ENCODE data around the gene S1PR3. TPM values are rescaled to one million over a fixed set of nuclear protein-coding genes. Genes with fewer than 3 reads are reported as not detected.

Gene S1PR3
- total and polyA plus RNA-seq, 9 of the 15 experiments (the other 6 are each of a cell fraction or from before 2014, with no cell fraction given) = 0.03 to 2.0 (median 0.29) TPM

DNA sequence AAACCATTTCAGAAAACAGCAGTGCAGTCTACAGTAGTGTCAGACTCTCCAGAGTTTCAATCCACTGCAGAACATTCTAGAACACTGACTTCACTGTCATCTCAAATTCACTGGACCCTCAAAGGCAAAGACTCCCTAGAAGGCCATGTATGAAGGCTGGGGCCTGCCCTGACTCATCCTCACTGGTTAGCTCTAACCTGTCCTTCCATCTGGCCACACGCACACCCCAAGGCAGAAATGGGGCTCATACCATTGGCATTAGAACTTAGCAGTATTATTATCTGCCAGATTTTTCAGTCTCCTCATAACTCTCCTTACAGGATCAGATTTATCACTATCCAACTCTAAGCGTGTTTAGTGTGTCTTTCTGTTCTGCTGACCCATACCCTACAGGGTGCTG lies 20.4 kb downstream of the S1PR3 start:
- Histone ChIP-seq H4K20me1 (replicated peaks; ENCODE audit: control insufficient read depth, insufficient read depth, low read length) (no peaks in the 10 kb centered on the region), H3K79me2 (ENCODE audit: control insufficient read depth, insufficient read depth, low read length) (no peaks in the 10 kb centered on the region), H3K4me2 (ENCODE audit: insufficient read depth, low read length) (no peak overlapping the region), H3K4me3 (no peak overlapping the region), H3K9ac (ENCODE audit: insufficient read depth in 1 of 2, low read depth in 2 of 2, low read length in 2 of 2) (no peak overlapping the region), H3K36me3 (ENCODE audit: control insufficient read depth, insufficient read depth, low read length) (no peaks in the 10 kb centered on the region), H3K27ac (ENCODE audit: extremely low read depth, low read depth, low read length) (no peak overlapping the region), H3K27me3 (ENCODE audit: control insufficient read depth in 2 of 2, insufficient read depth in 2 of 2, low read length in 2 of 2) (peaks cover 0 to 17% of the 10 kb centered on the region in 2 experiments; a peak in 2 of 5 replicates), H3K4me1 (replicated peaks in 1 of 2; ENCODE audit: control insufficient read depth in 2 of 2, insufficient read depth in 2 of 2, low read length in 2 of 2) (no peaks in the 10 kb centered on the region), H2AFZ (ENCODE audit: low read depth, low read length) (no peak overlapping the region), H3K9me3 (replicated peaks; ENCODE audit: control insufficient read depth, insufficient read depth, low read depth, low read length) (no peaks in the 10 kb centered on the region), H3K9me1 (ENCODE audit: control insufficient read depth, insufficient read depth, low read length) (no peaks in the 10 kb centered on the region)
- FAIRE-seq = no peak
- ATAC-seq = no peak
- BruUV-seq (replicated peaks) = no TSS peak
- ChIA-PET POLR2A (no interaction called here), CTCF (ENCODE audit: low intra/inter-chr PET ratio) (interaction anchor here (0.5 kb wide), 1 partner anchor 221 kb away, joined by 3 read pairs; no protein-coding TSS in a partner anchor)
- no peak for DNase-seq (ENCODE audit: extremely low read depth in 1 of 4, low spot score in 3 of 4)
- in situ Hi-C loops (cut with MboI) = loop anchor here (25.0 kb wide), 1 partner anchor 1049 kb away; the partner anchor contains the start of gene CDK20
- intact Hi-C loops (cut with micrococcal nuclease) = no loop called here
- 0% methylated on average over 2 of the region's 2 CpGs for WGBS (ENCODE audit: insufficient coverage, low coverage, missing lambda C conversion rate)
- no peak for TF ChIP-seq U2AF1 (optimal IDR thresholded peaks at IDR 0.05; ENCODE audit: low read depth, low read length)
- no peak for TF ChIP-seq RBM15 (IDR thresholded peaks at IDR 0.05; ENCODE audit: insufficient read depth, low read length)
- no peak for TF ChIP-seq ZNF212 (CRISPR knock-in tag; IDR thresholded peaks at IDR 0.05)
- TF ChIP-seq IFI16 (CRISPR knock-in tag; IDR thresholded peaks at IDR 0.05) = no peak
- no peak for TF ChIP-seq POLR2AphosphoS5 (IDR thresholded peaks at IDR 0.05; ENCODE audit: control insufficient read depth, insufficient read depth, low read depth, low read length)
- no peak for TF ChIP-seq PTTG1 (tag; IDR thresholded peaks at IDR 0.05; ENCODE audit: low read depth)
- no peak for TF ChIP-seq E2F3 (CRISPR knock-in tag; IDR thresholded peaks at IDR 0.05)
- TF ChIP-seq ZNF133 (CRISPR knock-in tag; IDR thresholded peaks at IDR 0.05) = no peak
- TF ChIP-seq DMBX1 (CRISPR knock-in tag; IDR thresholded peaks at IDR 0.05; ENCODE audit: borderline replicate concordance) = no peak
- TF ChIP-seq KLF16 (IDR thresholded peaks at IDR 0.05) = no peak
- TF ChIP-seq NCOA6 (IDR thresholded peaks at IDR 0.05) = no peak
- TF ChIP-seq ID3 (CRISPR knock-in tag; IDR thresholded peaks at IDR 0.05) = no peak
- no peak for TF ChIP-seq ID3 (tag; IDR thresholded peaks at IDR 0.05)
- no peak for TF ChIP-seq DLX4 (CRISPR knock-in tag; IDR thresholded peaks at IDR 0.05)
- TF ChIP-seq ZNF232 (CRISPR knock-in tag; IDR thresholded peaks at IDR 0.05) = no peak
- TF ChIP-seq ZNF12 (CRISPR knock-in tag; IDR thresholded peaks at IDR 0.05) = no peak
- no peak for TF ChIP-seq KDM4B (IDR thresholded peaks at IDR 0.05; ENCODE audit: borderline replicate concordance in 2 of 2, low read depth in 1 of 2)
- no peak for TF ChIP-seq TCF15 (CRISPR knock-in tag; IDR thresholded peaks at IDR 0.05)
